Mucosa of gallbladder (tissue), 1 donor: ENCODE results near the gene PPP1R10. TPM values are rescaled to one million over a fixed set of nuclear protein-coding genes. Genes with fewer than 3 reads are reported as not detected.

ENCODE experiments used
- DNase-seq: peaks from one replicate; pipeline ENCODE4 v3.0.0-alpha.2; 2020; ENCODE audit warnings: low spot score
- total RNA-seq: library from RNA; stranded (reverse); gene quantifications from one replicate; pipeline ENCODE4 v1.2.1, GENCODE V29; 2021
- donor health status: DM: no; HTN: no; CAD: no.

PPP1R10 gene
- total RNA-seq, 1 donor from 2014 or later = 95.6 TPM

GRCh38 chr6:30598912-30599624, 18.0 kb downstream of the PPP1R10 start:
- DNase-seq = no peak

GRCh38 chr6:30597315-30598144, 19.5 kb downstream of the PPP1R10 start:
- peak; percentile 87 for DNase-seq

- DNase-seq = no peak
These were observed 24.8 kb downstream of the PPP1R10 start for GRCh38 chr6:30592287-30592686.

GRCh38 chr6:30591008-30591407, 26.0 kb downstream of the PPP1R10 start:
- no peak for DNase-seq

- DNase-seq = no peak
These were observed 26.5 kb downstream of the PPP1R10 start for GRCh38 chr6:30590509-30590908.

GRCh38 chr6:30589754-30590358, 27.2 kb downstream of the PPP1R10 start:
- DNase-seq = no peak

GRCh38 chr6:30583921-30584320, 33.1 kb downstream of the PPP1R10 start:
- DNase-seq = no peak

- DNase-seq = no peak
These were observed 39.0 kb downstream of the PPP1R10 start for GRCh38 chr6:30578051-30578450.

- no peak for DNase-seq
These were observed 43.9 kb downstream of the PPP1R10 start for GRCh38 chr6:30573113-30573512.

GRCh38 chr6:30572148-30572547, 44.9 kb downstream of the PPP1R10 start:
- DNase-seq = no peak

GRCh38 chr6:30571762-30572082, 45.3 kb downstream of the PPP1R10 start:
- DNase-seq = no peak

GRCh38 chr6:30571075-30571761, 45.8 kb downstream of the PPP1R10 start, which contains the start of gene ABCF1:
Gene ABCF1 (plus strand): TSS chr6:30571442. CDS start chr6:30571488, 46 bp downstream.
- peak; percentile 98 for DNase-seq

- no peak for DNase-seq
These were observed 46.3 kb downstream of the PPP1R10 start for GRCh38 chr6:30570740-30571074.

GRCh38 chr6:30570263-30570662, 46.8 kb downstream of the PPP1R10 start:
- no peak for DNase-seq

GRCh38 chr6:30568245-30568644, 48.8 kb downstream of the PPP1R10 start:
- DNase-seq = no peak

- DNase-seq = no peak
These were observed 51.3 kb downstream of the PPP1R10 start for GRCh38 chr6:30565772-30566171.

GRCh38 chr6:30564114-30564513, 52.9 kb downstream of the PPP1R10 start:
- no peak for DNase-seq

- no peak for DNase-seq
These were observed 54.3 kb downstream of the PPP1R10 start for GRCh38 chr6:30562470-30563425.

GRCh38 chr6:30560930-30561329, 56.1 kb downstream of the PPP1R10 start:
- DNase-seq = no peak

- DNase-seq = no peak
These were observed 59.4 kb downstream of the PPP1R10 start for GRCh38 chr6:30557683-30557981.
